HG02798 (cell line): ENCODE results near the gene ADARB2.
A peak's percentile ranks its signal among the peaks of the same experiment; 100 is the strongest.

Experiments
- ATAC-seq: cut with Tn5 transposase; IDR thresholded peaks from one replicate; pipeline ENCODE4 v1.9.1; 2021; ENCODE audit warnings: mild to moderate bottlenecking; ENCODE audit not compliant: unreplicated experiment, poor library complexity

Gene ADARB2

DNA sequence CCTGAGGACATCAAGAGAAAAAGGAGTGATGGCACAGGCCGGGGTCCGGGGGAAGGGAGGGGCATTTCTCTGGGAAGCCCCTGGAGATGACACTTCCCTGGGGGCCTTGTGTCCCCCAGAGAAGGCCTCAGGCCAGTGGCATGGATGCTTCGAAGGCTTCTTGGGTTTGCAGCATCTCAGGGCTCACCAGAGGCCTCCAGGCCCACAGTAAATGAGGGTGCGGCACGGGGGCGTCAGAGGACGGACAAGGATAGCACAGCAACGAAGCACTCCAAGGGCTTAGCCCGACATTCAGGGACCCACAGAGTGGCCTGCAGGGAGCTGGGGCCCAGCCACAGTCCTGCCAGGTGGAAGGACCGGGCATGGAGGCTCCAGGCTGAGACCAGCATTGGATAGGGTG, 71.6 kb downstream of the ADARB2 start:
- no peak for ATAC-seq

GRCh38 chr10:1665021-1665661, 72.2 kb downstream of the ADARB2 start:
- no peak for ATAC-seq

GRCh38 chr10:1664333-1664964, 72.9 kb downstream of the ADARB2 start:
- ATAC-seq = no peak

DNA sequence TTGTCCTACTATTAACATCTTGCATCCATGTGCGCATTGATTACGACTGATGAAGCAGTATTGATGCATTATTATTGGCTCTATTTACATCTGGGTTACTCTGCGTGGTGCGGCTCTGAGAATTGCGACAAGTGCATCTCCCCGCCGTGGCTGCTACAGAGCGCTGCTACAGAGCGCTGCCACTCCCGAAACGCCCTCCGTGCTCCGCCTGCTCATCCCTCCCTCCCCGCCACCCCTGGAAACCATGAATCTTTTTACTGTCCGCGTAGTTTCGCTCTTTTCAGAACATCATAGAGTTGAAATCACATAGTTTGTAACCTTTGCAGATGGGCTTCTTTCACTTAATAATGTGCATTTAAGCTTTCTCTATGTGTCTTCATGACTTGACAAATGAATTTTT, 74.1 kb downstream of the ADARB2 start:
- no peak for ATAC-seq

DNA sequence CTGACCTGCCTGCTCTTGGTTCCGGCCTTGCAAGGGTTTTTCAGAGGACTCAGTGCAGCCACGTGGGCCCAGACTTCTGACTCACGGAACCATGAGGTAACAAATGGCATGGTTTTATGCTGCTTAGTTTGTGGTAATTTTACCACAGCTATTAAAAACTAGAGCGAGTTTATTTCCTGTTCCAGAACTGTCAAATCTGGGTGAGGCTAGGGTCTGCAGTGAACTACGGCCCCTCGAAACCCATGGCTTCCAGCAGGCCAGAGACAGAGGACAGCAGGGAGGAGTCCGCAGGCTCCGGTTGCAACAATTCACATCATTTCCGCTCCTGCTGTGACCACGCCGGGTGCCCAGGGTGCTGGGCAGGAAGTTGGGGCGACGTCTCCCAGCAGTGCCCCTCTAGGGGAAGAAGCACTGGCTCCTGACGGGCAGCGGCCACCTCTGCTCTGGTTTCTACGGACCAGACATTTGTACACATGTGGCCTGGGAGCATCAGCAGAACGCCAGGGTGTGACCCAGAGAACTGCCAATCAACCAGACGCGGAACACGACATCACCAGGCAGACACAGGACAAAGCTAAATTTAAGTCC, 74.8 kb downstream of the ADARB2 start:
- peak; percentile 33 for ATAC-seq

- ATAC-seq = peak; percentile 72
These were observed 75.4 kb downstream of the ADARB2 start for GRCh38 chr10:1661859-1662437.

DNA sequence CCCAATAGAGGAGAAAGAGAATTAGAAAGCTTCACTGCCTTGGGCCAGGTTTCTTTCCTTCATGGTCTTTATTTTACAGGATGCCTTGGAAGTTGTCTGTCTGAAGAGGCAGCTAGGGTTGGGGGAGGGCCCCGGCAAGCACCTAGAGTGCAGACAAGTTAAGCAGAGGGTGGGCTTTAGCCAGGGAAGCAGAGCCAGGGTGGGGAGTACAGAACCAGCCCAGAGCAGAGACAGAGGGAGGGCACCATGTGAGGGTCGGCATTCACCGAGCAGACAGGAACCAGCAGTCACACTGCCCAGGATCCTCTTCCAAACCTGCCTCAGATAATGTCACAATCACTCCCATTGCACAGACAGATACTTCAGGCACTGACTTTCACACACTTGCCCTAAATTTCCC, 75.9 kb downstream of the ADARB2 start:
- no peak for ATAC-seq

- no peak for ATAC-seq
These were observed 76.5 kb downstream of the ADARB2 start for GRCh38 chr10:1660815-1661214.

- no peak for ATAC-seq
These were observed 76.9 kb downstream of the ADARB2 start for GRCh38 chr10:1660386-1660785.

- no peak for ATAC-seq
These were observed 78.0 kb downstream of the ADARB2 start for GRCh38 chr10:1659221-1659791.

DNA sequence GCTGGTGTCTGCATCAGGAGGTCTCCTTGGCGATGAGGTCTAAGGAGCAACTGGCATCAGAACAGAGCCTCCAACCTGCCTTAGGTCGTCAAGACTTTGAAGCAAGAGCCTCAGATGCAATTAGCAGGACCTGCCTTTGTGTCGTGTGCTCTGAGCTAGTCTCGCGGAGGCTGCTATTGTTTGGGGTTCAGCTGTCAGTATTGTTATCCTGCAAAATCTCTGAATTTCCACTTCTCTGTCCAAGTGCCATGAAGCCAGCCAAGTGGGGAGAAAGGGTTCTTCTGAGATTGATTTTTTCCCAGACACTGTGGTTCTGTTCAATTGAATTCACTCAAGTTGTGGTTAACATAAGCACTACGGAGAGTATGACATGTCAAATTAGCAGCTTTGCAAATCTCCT, 78.7 kb downstream of the ADARB2 start:
- no peak for ATAC-seq

DNA sequence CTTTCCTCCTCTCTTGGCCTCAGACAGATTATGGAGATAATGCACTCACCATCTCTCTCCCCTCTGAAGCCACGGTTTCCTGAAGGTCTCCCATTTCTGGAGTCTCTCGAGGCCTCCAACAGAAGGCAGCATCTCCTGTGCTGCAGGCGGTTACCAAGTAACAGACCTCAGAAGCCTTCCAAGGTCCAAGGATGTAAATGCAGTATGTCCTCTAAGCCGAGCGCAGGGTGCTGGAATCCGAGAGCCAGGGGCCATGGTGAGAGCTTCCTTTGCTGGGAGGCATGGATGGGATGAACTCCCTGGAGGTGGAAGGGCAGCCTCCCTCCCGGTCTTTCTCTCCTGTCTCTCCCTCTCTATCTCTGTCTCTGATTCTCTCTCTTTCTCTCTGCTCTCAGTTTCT, 79.8 kb downstream of the ADARB2 start:
- no peak for ATAC-seq

DNA sequence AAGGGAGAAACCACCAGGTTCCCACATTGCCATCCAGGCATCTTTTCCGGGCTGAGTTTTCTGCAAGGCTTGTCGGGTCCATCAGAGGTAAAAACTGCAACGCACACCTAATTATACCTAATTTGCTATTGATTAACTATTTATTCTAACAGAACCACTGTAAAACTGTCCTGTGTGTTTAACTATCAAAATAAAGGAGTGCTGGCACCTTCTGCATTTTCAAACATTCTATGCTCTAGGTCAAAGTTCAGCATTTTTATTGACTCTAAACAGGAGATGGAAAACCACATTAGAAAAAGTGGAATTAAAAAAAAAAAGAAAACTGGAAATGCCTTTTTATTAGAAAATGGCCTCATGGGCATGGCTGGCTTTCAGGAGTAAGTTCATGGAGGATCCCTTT, 82.0 kb downstream of the ADARB2 start:
- ATAC-seq = no peak

DNA sequence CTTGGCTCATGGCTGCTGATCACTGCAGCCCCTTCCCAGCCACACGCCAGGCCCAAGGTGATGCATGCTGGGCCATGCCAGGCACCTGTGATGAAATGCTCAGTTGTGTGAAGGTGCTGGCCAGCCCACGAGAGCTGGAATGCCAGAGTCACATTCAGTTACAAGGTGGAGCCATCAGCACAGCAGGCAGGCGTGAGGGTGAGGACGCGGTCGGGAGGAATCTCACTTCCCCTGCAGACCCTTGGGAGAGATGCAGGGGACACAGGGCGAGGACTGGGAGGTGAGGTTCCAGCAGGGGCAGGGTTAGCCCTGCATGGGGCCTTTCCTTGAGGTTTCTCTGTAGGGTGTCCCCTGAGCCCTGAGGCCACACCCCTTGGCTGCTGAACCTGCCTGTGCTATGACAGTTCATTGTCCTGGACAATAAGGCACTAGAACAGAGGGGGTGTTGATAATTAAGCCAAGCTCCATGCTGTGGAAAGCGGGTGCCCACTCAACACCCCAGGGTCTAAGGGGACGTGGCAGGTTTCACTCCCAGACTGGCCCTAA, 82.4 kb downstream of the ADARB2 start:
- no peak for ATAC-seq

- ATAC-seq = no peak
These were observed 83.1 kb downstream of the ADARB2 start for GRCh38 chr10:1654247-1654646.

DNA sequence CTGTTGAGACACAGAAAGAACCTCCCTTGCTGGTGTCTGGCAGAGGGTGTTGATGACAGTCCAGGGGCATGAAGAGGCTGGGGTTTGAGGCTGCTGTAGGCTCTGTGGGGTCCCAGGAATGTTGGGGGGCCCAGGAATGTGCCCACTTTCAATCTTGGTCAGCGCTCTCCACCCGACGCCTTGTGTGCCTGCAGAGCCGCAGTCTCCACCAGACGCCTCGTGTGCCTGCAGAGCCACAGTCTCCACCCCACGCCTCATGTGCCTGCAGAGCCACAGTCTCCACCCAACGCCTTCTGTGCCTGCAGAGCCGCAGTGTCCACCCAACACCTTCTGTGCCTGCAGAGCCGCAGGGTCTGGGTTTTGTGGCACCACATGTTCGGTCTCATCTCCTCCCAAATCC, 84.0 kb downstream of the ADARB2 start:
- no peak for ATAC-seq

DNA sequence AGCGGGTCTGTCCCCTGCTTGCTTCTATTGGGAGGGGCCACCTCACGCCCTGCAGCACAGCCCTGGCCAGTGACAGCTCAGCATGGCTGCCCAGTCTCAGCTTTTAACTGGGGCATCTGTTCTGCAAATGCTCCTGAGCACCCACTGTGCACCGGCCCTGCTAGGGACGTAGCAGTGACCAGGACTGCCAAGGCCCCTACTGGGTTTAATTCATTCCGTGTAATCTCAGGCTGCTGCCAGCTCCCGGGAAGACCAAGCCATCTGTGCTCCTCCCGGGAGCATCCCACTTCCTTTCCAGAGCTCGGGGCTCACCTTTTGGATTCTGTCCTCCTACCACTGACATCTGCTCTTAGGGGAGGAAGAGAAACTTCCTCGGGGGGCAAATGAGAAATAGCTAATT, 85.2 kb downstream of the ADARB2 start:
- ATAC-seq = no peak

GRCh38 chr10:1651270-1651966, 85.9 kb downstream of the ADARB2 start:
- no peak for ATAC-seq

- no peak for ATAC-seq
These were observed 86.6 kb downstream of the ADARB2 start for GRCh38 chr10:1650542-1651269.

DNA sequence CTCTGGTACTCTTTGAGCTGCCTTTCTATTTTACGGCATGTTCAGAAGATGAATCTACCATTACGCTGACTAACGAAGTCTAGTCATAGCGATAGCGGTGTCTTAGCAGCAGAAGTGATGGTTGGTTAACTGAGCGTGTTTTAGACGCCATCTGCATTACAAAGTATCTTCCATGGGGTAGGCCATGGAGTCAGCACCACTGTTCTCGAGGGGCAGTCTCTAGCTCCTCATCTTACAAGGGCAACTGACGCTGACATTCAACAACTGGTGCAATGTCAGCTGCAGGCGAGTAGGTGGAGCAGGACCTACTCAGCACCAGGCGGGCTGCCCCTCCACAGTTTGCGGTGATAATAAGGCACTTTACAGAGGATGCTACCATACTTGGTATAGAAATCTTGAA, 88.7 kb downstream of the ADARB2 start:
- ATAC-seq = peak; percentile 41
